ENCODE results near the gene KCTD8. TPM values are rescaled to one million over a fixed set of nuclear protein-coding genes. Genes with fewer than 3 reads are reported as not detected.

KCTD8 gene
- total RNA-seq, 2 experiments from 2014 or later = not detected

Other genes starting within 250 kb of the KCTD8 start
- gene YIPF7, start 202.8 kb upstream of the KCTD8 start, total RNA-seq = not detected
- gene GUF1, start 229.6 kb upstream of the KCTD8 start, total RNA-seq = 10 to 100 TPM; 22.0 to 23.7 TPM

All from activated CD8-positive, alpha-beta memory T cell treated with anti-CD3 and anti-CD28 coated beads, Interleukin-2, amount 10 ng/mL, durations not matched to agents 7 days and 5 days (primary cell).